Esophagus muscularis mucosa (tissue), 4 donors: ENCODE results near the gene AP3S1. TPM values are rescaled to one million over a fixed set of nuclear protein-coding genes. Genes with fewer than 3 reads are reported as not detected.

Source experiments
- DNase-seq: peaks from one replicate; pipeline ENCODE4 v3.0.0-alpha.2; 2017; ENCODE audit errors: extremely low spot score
- H3K27ac ChIP-seq, 4 donors: fragments of 200-600 bp; sonication (generic); replicated peaks in 1 of 4; 1 replicate in 3 of 4; 2 replicates in 1 of 4; pipeline ENCODE4 v1.5.1; 2016 to 2019; ENCODE audit warnings: mild to moderate bottlenecking in 1 of 4
- H3K27me3 ChIP-seq, 4 donors: fragments of 200-600 bp; sonication (generic); one replicate each; pipeline versions ENCODE4 v1.5.1 to v1.6.0; 2016 to 2019
- H3K36me3 ChIP-seq, 4 donors: fragments of 200-600 bp; sonication (generic); one replicate each; pipeline ENCODE4 v1.5.1; 2016 to 2019
- H3K4me1 ChIP-seq, 4 donors: fragments of 200-600 bp; sonication (generic); one replicate each; pipeline ENCODE4 v1.5.1; 2016 to 2019
- H3K4me3 ChIP-seq, 4 donors: fragments of 200-600 bp; sonication (generic); 1 replicate in 2 of 4; 2 replicates in 2 of 4; pipeline ENCODE4 v1.5.1; 2016 to 2019; ENCODE audit warnings: mild to moderate bottlenecking in 4 of 4, moderate library complexity in 1 of 4
- H3K9me3 ChIP-seq, 4 donors: fragments of 200-600 bp; sonication (generic); 1 replicate in 3 of 4; 2 replicates in 1 of 4; pipeline ENCODE4 v1.5.1; 2016 to 2019
- CTCF ChIP-seq, 3 experiments: fragments of 200-600 bp in 2 of 3; fragments of 450-650 bp in 1 of 3; sonication (generic) in 2 of 3; IDR thresholded peaks; one replicate each; pipeline ENCODE4 v1.5.1; 2017 to 2019; ENCODE audit warnings: antibody characterized with exemption in 3 of 3, mild to moderate bottlenecking in 2 of 3, moderate library complexity in 1 of 3
- EP300 ChIP-seq: sonication (generic); formaldehyde crosslinking; IDR thresholded peaks from one replicate; pipeline ENCODE4 v1.6.1; 2017; ENCODE audit warnings: antibody characterized with exemption
- POLR2A ChIP-seq: fragments of 450-650 bp; IDR thresholded peaks from one replicate; pipeline ENCODE4 v1.6.1; 2017; ENCODE audit warnings: antibody characterized with exemption, moderate library complexity, mild to moderate bottlenecking, low read depth
- POLR2AphosphoS5 ChIP-seq, 2 donors: sonication (generic); formaldehyde crosslinking; IDR thresholded peaks; one replicate each; pipeline ENCODE4 v1.6.1; 2017; ENCODE audit warnings: antibody characterized with exemption in 2 of 2
- WGBS: methylation state at CpG from one replicate; pipeline ENCODE4 v1.1.5; 2018; 5-methylcytosine and 5-hydroxymethylcytosine counted together
- intact Hi-C: fragments of 100-400 bp; cut with DNase I; formaldehyde crosslinking; loops from one replicate; pipeline ENCODE4 v1.15.1; 2023
- total RNA-seq, 4 donors: library from RNA; depleted of rRNA; stranded (reverse); fragments of >200 nt; gene quantifications; one replicate each; pipeline versions ENCODE4 v1.1.0 to v1.2.1, GENCODE V29; 2016

AP3S1 gene
- total RNA-seq, 4 donors from 2014 or later = 44.2 to 74.2 (median 58.9) TPM

- intact Hi-C loops = no loop called here
- no peak overlapping the region for H3K4me3 ChIP-seq
- TF ChIP-seq EP300 (no peak), POLR2A (no peak), CTCF (IDR thresholded peaks at IDR 0.05) (no peak), POLR2AphosphoS5 (IDR thresholded peaks at IDR 0.05) (no peak)
- no peaks in the 10 kb centered on the region for H3K27me3 ChIP-seq
- WGBS = 93% methylated on average over 3 of the region's 3 CpGs
- peaks cover 28 to 64% (median 50%) of the 10 kb centered on the region in 4 donors for H3K4me1 ChIP-seq
- H3K36me3 ChIP-seq = no peaks in the 10 kb centered on the region
- no peaks in the 10 kb centered on the region for H3K9me3 ChIP-seq
- DNase-seq = no peak
- no peak overlapping the region for H3K27ac ChIP-seq
Measured at GRCh38 chr5:115854139-115854538, 12.4 kb downstream of the AP3S1 start.

- Histone ChIP-seq H3K36me3 (no peaks in the 10 kb centered on the region), H3K9me3 (no peaks in the 10 kb centered on the region), H3K27ac (no peak overlapping the region), H3K27me3 (no peaks in the 10 kb centered on the region), H3K4me1 (peaks cover 26 to 56% (median 38%) of the 10 kb centered on the region in 4 donors), H3K4me3 (no peak overlapping the region)
- intact Hi-C loops = no loop called here
- TF ChIP-seq EP300 = no peak
- TF ChIP-seq POLR2A = no peak
- TF ChIP-seq CTCF (IDR thresholded peaks at IDR 0.05) = no peak
- TF ChIP-seq POLR2AphosphoS5 (IDR thresholded peaks at IDR 0.05) = no peak
- 63% methylated on average over 1 of the region's 1 CpG for WGBS
- no peak for DNase-seq
Measured at GRCh38 chr5:115855959-115856358, 14.2 kb downstream of the AP3S1 start.

GRCh38 chr5:115857057-115857479, 15.3 kb downstream of the AP3S1 start:
- intact Hi-C loops = no loop called here
- DNase-seq = no peak
- Histone ChIP-seq H3K4me3 (no peak overlapping the region), H3K27me3 (no peaks in the 10 kb centered on the region), H3K36me3 (no peaks in the 10 kb centered on the region), H3K27ac (no peak overlapping the region), H3K9me3 (no peaks in the 10 kb centered on the region), H3K4me1 (peaks cover 18 to 47% (median 29%) of the 10 kb centered on the region in 4 donors)
- TF ChIP-seq EP300 (no peak), CTCF (IDR thresholded peaks at IDR 0.05) (no peak), POLR2AphosphoS5 (IDR thresholded peaks at IDR 0.05) (no peak), POLR2A (no peak)
- 77% methylated on average over 1 of the region's 1 CpG for WGBS

GRCh38 chr5:115857626-115858349, 16.1 kb downstream of the AP3S1 start:
- DNase-seq = no peak
- Histone ChIP-seq H3K4me1 (peaks cover 18 to 40% (median 27%) of the 10 kb centered on the region in 4 donors), H3K4me3 (no peak overlapping the region), H3K27ac (no peak overlapping the region), H3K9me3 (no peaks in the 10 kb centered on the region), H3K27me3 (no peaks in the 10 kb centered on the region), H3K36me3 (no peaks in the 10 kb centered on the region)
- TF ChIP-seq POLR2AphosphoS5 (IDR thresholded peaks at IDR 0.05) (no peak), CTCF (IDR thresholded peaks at IDR 0.05) (no peak), EP300 (no peak), POLR2A (no peak)
- intact Hi-C loops = no loop called here
- 27% methylated on average over 2 of the region's 2 CpGs for WGBS

- intact Hi-C loops = no loop called here
- Histone ChIP-seq H3K36me3 (no peaks in the 10 kb centered on the region), H3K9me3 (peaks cover 0 to 2% (median 0%) of the 10 kb centered on the region in 4 donors), H3K4me1 (peaks cover 18 to 39% (median 27%) of the 10 kb centered on the region in 4 donors), H3K27ac (no peak overlapping the region), H3K4me3 (no peak overlapping the region), H3K27me3 (no peaks in the 10 kb centered on the region)
- DNase-seq = no peak
- TF ChIP-seq CTCF (IDR thresholded peaks at IDR 0.05) (no peak), EP300 (no peak), POLR2A (no peak), POLR2AphosphoS5 (IDR thresholded peaks at IDR 0.05) (no peak)
- WGBS = 84% methylated on average over 3 of the region's 3 CpGs
Measured at GRCh38 chr5:115858396-115858795, 16.7 kb downstream of the AP3S1 start.
